Kidney epithelial cell (primary cell): Measurements from ENCODE around the gene SIT1. TPM values are rescaled to one million over a fixed set of nuclear protein-coding genes. Genes with fewer than 3 reads are reported as not detected.

Source experiments
- DNase-seq: peaks from one replicate; pipeline ENCODE4 v3.0.0-alpha.2; 2010; ENCODE audit warnings: low read depth
- H3K27me3 ChIP-seq: 2 replicates; pipeline ENCODE4 v1.6.0; 2011; ENCODE audit warnings: low read length; ENCODE audit not compliant: control insufficient read depth, insufficient read depth
- H3K36me3 ChIP-seq: 2 replicates; pipeline ENCODE4 v1.5.1; 2011; ENCODE audit warnings: low read length; ENCODE audit not compliant: control insufficient read depth, insufficient read depth
- H3K4me3 ChIP-seq: 2 replicates; pipeline ENCODE4 v1.5.1; 2011; ENCODE audit warnings: low read depth, mild to moderate bottlenecking, control low read depth, low read length
- total RNA-seq: library from RNA; depleted of rRNA; stranded (reverse); fragments of >200 nt; gene quantifications from 2 replicates; pipeline ENCODE4 v1.2.3, GENCODE V29; 2015
- TF ChIP-seq, protein P1 (sequence below): IDR thresholded peaks from 2 replicates; pipeline ENCODE4 v1.5.1; 2011; ENCODE audit warnings: mild to moderate bottlenecking, moderate library complexity, low read length, control low read depth, inconsistent platforms; ENCODE audit not compliant: insufficient read depth, poor library complexity, severe bottlenecking

The SIT1 gene
- total RNA-seq, 1 donor from 2014 or later = not detected

DNA sequence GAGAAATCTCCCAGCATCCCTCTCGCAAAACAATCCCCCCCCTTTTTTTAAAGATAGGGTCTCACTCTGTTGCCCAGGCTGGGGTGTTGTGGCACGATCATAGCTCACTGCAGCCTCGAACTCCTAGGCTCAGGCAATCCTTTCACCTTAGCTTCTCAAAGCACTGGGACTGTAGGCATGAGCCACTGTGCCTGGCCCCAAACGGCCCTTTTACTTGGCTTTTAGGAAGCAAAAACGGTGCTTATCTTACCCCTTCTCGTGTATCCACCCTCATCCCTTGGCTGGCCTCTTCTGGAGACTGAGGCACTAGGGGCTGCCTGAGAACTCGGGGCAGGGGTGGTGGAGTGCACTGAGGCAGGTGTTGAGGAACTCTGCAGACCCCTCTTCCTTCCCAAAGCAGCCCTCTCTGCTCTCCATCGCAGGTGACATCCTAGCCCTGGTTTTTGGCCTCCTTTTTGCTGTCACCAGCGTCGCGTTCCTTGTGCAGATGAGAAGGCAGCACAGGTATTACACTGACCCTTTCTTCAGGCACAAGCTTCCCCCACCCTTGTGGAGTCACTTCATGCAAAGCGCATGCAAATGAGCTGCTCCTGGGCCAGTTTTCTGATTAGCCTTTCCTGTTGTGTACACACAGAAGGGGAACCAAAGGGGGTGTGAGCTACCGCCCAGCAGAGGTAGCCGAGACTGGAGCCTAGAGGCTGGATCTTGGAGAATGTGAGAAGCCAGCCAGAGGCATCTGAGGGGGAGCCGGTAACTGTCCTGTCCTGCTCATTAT is 29.8 kb upstream of the SIT1 start:
- no peak for DNase-seq
- TF ChIP-seq, protein P1, sequence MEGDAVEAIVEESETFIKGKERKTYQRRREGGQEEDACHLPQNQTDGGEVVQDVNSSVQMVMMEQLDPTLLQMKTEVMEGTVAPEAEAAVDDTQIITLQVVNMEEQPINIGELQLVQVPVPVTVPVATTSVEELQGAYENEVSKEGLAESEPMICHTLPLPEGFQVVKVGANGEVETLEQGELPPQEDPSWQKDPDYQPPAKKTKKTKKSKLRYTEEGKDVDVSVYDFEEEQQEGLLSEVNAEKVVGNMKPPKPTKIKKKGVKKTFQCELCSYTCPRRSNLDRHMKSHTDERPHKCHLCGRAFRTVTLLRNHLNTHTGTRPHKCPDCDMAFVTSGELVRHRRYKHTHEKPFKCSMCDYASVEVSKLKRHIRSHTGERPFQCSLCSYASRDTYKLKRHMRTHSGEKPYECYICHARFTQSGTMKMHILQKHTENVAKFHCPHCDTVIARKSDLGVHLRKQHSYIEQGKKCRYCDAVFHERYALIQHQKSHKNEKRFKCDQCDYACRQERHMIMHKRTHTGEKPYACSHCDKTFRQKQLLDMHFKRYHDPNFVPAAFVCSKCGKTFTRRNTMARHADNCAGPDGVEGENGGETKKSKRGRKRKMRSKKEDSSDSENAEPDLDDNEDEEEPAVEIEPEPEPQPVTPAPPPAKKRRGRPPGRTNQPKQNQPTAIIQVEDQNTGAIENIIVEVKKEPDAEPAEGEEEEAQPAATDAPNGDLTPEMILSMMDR = no peak
- H3K4me3 ChIP-seq = no peak overlapping the region
- peaks cover under 1% of the 10 kb centered on the region for H3K27me3 ChIP-seq
- peaks cover 2% of the 10 kb centered on the region for H3K36me3 ChIP-seq

DNA sequence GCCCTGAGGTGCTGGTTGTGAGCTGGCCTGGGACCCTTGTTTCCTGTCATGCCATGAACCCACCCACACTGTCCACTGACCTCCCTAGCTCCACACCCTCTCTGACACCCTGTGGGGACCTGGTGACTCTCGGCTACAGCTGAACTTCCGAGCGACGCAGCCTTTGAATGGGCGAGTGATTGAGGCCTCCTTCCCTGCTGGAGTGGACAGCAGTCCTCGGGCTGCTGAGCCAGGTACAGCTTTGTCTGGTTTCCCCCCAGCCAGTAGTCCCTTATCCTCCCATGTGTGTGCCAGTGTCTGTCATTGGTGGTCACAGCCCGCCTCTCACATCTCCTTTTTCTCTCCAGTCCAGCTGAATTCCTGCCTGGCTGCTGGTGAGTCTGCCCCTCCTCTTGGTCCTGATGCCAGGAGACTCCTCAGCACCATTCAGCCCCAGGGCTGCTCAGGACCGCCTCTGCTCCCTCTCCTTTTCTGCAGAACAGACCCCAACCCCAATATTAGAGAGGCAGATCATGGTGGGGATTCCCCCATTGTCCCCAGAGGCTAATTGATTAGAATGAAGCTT is 29.1 kb upstream of the SIT1 start:
- TF ChIP-seq, protein P1 = no peak
- Histone ChIP-seq H3K27me3 (peaks cover 3% of the 10 kb centered on the region), H3K4me3 (no peak overlapping the region), H3K36me3 (peaks cover 2% of the 10 kb centered on the region)
- no peak for DNase-seq

DNA sequence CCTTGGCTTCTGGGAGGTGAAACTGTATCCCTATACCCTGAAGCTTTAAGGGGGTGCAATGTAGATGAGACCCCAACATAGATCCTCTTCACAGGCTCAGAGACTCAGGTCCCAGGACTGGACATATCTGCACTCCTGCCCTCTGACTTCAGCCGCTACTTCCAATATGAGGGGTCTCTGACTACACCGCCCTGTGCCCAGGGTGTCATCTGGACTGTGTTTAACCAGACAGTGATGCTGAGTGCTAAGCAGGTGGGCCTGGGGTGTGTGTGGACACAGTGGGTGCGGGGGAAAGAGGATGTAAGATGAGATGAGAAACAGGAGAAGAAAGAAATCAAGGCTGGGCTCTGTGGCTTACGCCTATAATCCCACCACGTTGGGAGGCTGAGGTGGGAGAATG is 28.4 kb upstream of the SIT1 start:
- TF ChIP-seq, protein P1 = no peak
- DNase-seq = no peak
- H3K36me3 ChIP-seq = peaks cover 2% of the 10 kb centered on the region
- peaks cover 3% of the 10 kb centered on the region for H3K27me3 ChIP-seq
- no peak overlapping the region for H3K4me3 ChIP-seq

DNA sequence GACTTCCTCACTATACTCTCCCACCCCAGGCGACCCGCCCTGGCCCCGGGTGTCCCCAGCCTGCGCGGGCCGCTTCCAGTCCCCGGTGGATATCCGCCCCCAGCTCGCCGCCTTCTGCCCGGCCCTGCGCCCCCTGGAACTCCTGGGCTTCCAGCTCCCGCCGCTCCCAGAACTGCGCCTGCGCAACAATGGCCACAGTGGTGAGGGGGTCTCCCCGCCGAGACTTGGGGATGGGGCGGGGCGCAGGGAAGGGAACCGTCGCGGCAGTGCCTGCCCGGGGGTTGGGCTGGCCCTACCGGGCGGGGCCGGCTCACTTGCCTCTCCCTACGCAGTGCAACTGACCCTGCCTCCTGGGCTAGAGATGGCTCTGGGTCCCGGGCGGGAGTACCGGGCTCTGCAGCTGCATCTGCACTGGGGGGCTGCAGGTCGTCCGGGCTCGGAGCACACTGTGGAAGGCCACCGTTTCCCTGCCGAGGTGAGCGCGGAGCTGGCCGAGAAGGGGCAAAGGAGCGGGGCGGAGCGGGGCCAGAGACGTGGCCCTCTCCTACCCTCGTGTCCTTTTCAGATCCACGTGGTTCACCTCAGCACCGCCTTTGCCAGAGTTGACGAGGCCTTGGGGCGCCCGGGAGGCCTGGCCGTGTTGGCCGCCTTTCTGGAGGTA is 25.1 kb upstream of the SIT1 start:
- H3K4me3 ChIP-seq = peak overlapping the region; percentile 47
- TF ChIP-seq, protein P1 = no peak
- no peak for DNase-seq
- H3K36me3 ChIP-seq = no peaks in the 10 kb centered on the region
- H3K27me3 ChIP-seq = peaks cover 3% of the 10 kb centered on the region

DNA sequence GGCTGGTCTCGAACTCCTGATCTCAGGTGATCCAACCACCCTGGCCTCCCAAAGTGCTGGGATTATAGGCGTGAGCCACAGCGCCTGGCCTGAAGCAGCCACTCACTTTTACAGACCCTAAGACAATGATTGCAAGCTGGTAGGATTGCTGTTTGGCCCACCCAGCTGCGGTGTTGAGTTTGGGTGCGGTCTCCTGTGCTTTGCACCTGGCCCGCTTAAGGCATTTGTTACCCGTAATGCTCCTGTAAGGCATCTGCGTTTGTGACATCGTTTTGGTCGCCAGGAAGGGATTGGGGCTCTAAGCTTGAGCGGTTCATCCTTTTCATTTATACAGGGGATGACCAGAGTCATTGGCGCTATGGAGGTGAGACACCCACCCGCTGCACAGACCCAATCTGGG is 24.5 kb upstream of the SIT1 start:
- Histone ChIP-seq H3K27me3 (peaks cover 3% of the 10 kb centered on the region), H3K36me3 (no peaks in the 10 kb centered on the region), H3K4me3 (peak overlapping the region; percentile 47)
- no peak for DNase-seq
- TF ChIP-seq, protein P1 = no peak
